Measurements from ENCODE around the gene SLC30A2. TPM values are rescaled to one million over a fixed set of nuclear protein-coding genes. Genes with fewer than 3 reads are reported as not detected.

Gene SLC30A2
- polyA plus RNA-seq, 1 experiment, result not detected

GRCh38 chr1:26014179-26014578, 31.7 kb downstream of the SLC30A2 start:
- CTCF ChIA-PET, result interaction anchor here (1.3 to 1.6 kb wide), 3 partner anchors 16 to 22 kb away, joined by 3 to 4 read pairs (median 4); no protein-coding TSS in a partner anchor

GRCh38 chr1:26012864-26013263, 33.1 kb downstream of the SLC30A2 start:
- POLR2A ChIA-PET, result no interaction called here
- no peak for DNase-seq (ENCODE audit: low read depth)
- TF ChIP-seq CTCF (IDR thresholded peaks at IDR 0.05; ENCODE audit: insufficient read depth, low read depth, low read length), result no peak
- Histone ChIP-seq H3K4me3 (ENCODE audit: low read depth, low read length) (no peak overlapping the region), H3K36me3 (ENCODE audit: control insufficient read depth, insufficient read depth, low read length) (no peaks in the 10 kb centered on the region), H3K27me3 (ENCODE audit: control insufficient read depth, insufficient read depth, low read length) (no peaks in the 10 kb centered on the region)
- CTCF ChIA-PET, result interaction anchor here (0.7 to 1.6 kb wide), 4 partner anchors 11 to 118 kb away, joined by 3 to 5 read pairs (median 4); no protein-coding TSS in a partner anchor

More at GRCh38 chr1:26014179-26014578, 31.7 kb downstream of the SLC30A2 start:
- TF ChIP-seq CTCF (IDR thresholded peaks at IDR 0.05; ENCODE audit: insufficient read depth, low read depth, low read length), result no peak
- Histone ChIP-seq H3K36me3 (ENCODE audit: control insufficient read depth, insufficient read depth, low read length) (no peaks in the 10 kb centered on the region), H3K27me3 (ENCODE audit: control insufficient read depth, insufficient read depth, low read length) (no peaks in the 10 kb centered on the region), H3K4me3 (ENCODE audit: low read depth, low read length) (no peak overlapping the region)
- POLR2A ChIA-PET, result no interaction called here
- DNase-seq (ENCODE audit: low read depth), result no peak

- POLR2A ChIA-PET, result no interaction called here
- no peaks in the 10 kb centered on the region for H3K27me3 ChIP-seq (ENCODE audit: control insufficient read depth, insufficient read depth, low read length)
- no peak for DNase-seq (ENCODE audit: low read depth)
- H3K4me3 ChIP-seq (ENCODE audit: low read depth, low read length), result no peak overlapping the region
- H3K36me3 ChIP-seq (ENCODE audit: control insufficient read depth, insufficient read depth, low read length), result no peaks in the 10 kb centered on the region
- no peak for TF ChIP-seq CTCF (IDR thresholded peaks at IDR 0.05; ENCODE audit: insufficient read depth, low read depth, low read length)
- CTCF ChIA-PET, result interaction anchor here (0.8 to 1.5 kb wide), 6 partner anchors 8 to 115 kb away, joined by 3 to 5 read pairs (median 3); no protein-coding TSS in a partner anchor
Observed at GRCh38 chr1:26010825-26011224, 35.1 kb downstream of the SLC30A2 start.

GRCh38 chr1:26009796-26010447, 36.0 kb downstream of the SLC30A2 start:
- H3K36me3 ChIP-seq (ENCODE audit: control insufficient read depth, insufficient read depth, low read length), result no peaks in the 10 kb centered on the region
- TF ChIP-seq CTCF (IDR thresholded peaks at IDR 0.05; ENCODE audit: insufficient read depth, low read depth, low read length), result no peak
- no peak for DNase-seq (ENCODE audit: low read depth)
- no peaks in the 10 kb centered on the region for H3K27me3 ChIP-seq (ENCODE audit: control insufficient read depth, insufficient read depth, low read length)
- CTCF ChIA-PET, result interaction anchor here (1.2 to 1.5 kb wide), 2 partner anchors 17 to 114 kb away, joined by 3 to 5 read pairs; no protein-coding TSS in a partner anchor
- H3K4me3 ChIP-seq (ENCODE audit: low read depth, low read length), result no peak overlapping the region
- POLR2A ChIA-PET, result no interaction called here

GRCh38 chr1:26006710-26007109, 39.2 kb downstream of the SLC30A2 start:
- TF ChIP-seq CTCF (IDR thresholded peaks at IDR 0.05; ENCODE audit: insufficient read depth, low read depth, low read length), result no peak
- Histone ChIP-seq H3K36me3 (ENCODE audit: control insufficient read depth, insufficient read depth, low read length) (no peaks in the 10 kb centered on the region), H3K27me3 (ENCODE audit: control insufficient read depth, insufficient read depth, low read length) (no peaks in the 10 kb centered on the region), H3K4me3 (ENCODE audit: low read depth, low read length) (no peak overlapping the region)
- no peak for DNase-seq (ENCODE audit: low read depth)
- POLR2A ChIA-PET, result no interaction called here
- CTCF ChIA-PET, result interaction anchor here (1.0 kb wide), 1 partner anchor 270 kb away, joined by 4 read pairs; no protein-coding TSS in a partner anchor

All from BJ (cell line).